Loucy (cell line): Measurements from ENCODE around the gene BICRA.

Experiments
- CTCF ChIP-seq: fragments of 200-600 bp; sonication (generic); conservative IDR thresholded peaks from 2 replicates; pipeline ENCODE4 v1.5.1; 2014; ENCODE audit warnings: mild to moderate bottlenecking, antibody characterized with exemption, low read length
- EZH2phosphoT487 ChIP-seq: fragments of 200-600 bp; IDR thresholded peaks from 2 replicates; pipeline ENCODE4 v1.6.1; 2018; ENCODE audit warnings: antibody characterized with exemption, mild to moderate bottlenecking, moderate library complexity, borderline replicate concordance

GRCh38 chr19:47691090-47691489 lies 82.2 kb downstream of the BICRA start:
- no peak for TF ChIP-seq CTCF
- TF ChIP-seq EZH2phosphoT487 = no peak
